ENCODE data around the gene FBXL19.
"Not testable (repeated sequence)": the region's sequence is repeated elsewhere in the genome, so short reads cannot be mapped to it uniquely, and the experiment has no call there.

Gene FBXL19

GRCh38 chr16:30922960-30923535, 324 bp upstream of the FBXL19 start:
- DNase-seq (ENCODE audit: low spot score) = peak; percentile 95

- peak; percentile 26 for DNase-seq (ENCODE audit: low spot score)
Measured at GRCh38 chr16:30924076-30924912, 922 bp downstream of the FBXL19 start.

GRCh38 chr16:30924913-30925631, 1.7 kb downstream of the FBXL19 start:
- no peak for DNase-seq (ENCODE audit: low spot score)

GRCh38 chr16:30925632-30925987, 2.2 kb downstream of the FBXL19 start:
- no peak for DNase-seq (ENCODE audit: low spot score)

DNA sequence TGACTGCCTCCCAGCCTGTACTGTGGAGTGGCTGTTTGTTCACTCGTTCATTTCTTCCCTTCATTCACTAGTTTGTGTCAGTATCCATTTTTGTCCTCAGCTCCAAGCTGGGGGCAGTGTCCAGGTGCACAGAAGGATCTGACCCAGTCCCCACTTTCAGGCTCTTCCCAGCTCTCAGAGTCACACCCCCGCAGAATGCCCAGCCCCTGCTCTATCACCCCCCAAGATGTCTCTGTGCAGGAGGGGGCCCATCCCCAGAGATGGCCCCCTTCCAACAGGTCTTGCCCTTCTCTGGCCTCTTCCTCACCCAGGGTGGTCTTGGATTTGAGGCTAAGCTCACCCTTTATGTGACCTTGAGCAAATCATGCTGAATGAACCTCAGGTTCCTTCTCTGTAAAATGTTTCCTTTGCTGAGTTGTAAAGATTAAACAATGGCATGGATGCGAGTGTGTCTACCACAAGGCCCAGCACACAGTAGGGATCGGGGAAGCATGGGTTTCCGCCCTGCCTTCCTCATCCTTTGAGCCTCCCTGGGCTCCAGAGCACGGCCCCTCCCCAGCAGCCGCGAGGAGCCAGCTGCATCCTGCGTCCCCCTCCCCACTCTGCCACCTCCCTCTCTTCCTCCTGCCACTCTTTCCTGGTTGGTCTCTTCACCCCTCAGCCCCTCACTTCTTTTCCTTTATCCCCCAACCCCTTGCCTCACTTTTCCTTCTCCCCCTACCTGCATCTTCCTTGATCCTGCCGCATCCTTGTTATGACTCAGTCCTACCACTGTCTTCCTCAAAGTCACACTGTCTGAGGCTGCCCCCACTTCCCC, 2.8 kb downstream of the FBXL19 start:
- no peak for DNase-seq (ENCODE audit: low spot score)

DNA sequence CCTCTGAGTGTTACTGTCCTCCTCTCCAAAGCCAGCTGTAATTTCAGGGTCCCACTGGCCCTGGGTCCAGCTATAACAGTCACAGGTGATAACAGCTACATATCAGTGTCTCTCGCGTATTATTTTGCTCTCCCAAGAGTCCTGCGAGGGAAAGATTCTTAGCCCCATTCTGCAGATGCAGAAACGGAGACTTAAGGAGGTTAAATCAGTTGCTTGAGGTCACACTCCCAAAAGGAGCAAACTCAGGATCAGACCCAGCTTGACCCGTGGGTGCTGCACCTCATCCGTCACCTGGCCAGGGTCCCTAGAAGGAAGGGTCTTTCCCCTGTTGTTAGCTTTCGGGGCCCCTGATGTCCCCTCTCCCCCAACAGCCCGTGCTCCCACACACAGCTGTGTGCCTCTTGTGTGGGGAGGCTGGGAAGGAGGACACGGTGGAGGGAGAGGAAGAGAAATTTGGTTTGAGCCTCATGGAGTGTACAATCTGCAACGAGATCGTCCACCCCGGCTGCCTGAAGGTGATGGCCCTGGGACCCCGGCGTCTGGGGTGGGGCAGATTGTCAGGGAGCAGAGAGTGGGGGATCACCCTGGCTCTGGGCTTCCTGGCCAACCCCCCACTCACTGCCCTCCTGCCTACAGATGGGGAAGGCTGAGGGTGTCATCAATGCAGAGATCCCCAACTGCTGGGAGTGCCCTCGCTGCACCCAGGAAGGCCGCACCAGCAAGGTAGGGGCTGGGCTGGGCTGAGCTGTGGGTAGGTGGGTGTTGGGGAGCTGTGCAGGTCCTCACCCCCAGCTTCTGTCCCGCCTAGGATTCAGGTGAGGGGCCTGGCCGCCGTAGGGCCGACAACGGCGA, 3.8 kb downstream of the FBXL19 start:
- DNase-seq (ENCODE audit: low spot score) = no peak

- DNase-seq (ENCODE audit: low spot score) = no peak
Measured at GRCh38 chr16:30927789-30928378, 4.5 kb downstream of the FBXL19 start.

DNA sequence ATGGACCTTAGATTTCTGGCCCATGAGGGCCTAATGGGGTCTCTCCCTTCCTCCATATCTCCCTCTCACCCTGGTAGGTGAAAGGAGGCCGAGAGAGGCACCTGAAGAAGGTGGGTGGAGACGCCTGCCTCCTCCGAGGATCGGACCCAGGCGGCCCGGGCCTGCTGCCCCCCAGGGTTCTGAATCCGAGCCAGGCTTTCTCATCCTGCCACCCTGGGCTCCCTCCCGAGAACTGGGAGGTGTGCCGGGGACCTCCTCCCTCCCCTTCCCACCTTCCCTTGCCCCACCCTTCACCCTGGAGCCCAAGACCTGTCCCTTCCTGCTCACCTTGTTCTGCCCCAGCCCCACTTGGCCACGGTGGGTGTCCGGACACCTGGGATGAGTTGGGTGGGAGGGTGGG, 5.0 kb downstream of the FBXL19 start:
- no peak for DNase-seq (ENCODE audit: low spot score)

- no peak for DNase-seq (ENCODE audit: low spot score)
Measured at GRCh38 chr16:30929167-30929566, 5.8 kb downstream of the FBXL19 start.

DNA sequence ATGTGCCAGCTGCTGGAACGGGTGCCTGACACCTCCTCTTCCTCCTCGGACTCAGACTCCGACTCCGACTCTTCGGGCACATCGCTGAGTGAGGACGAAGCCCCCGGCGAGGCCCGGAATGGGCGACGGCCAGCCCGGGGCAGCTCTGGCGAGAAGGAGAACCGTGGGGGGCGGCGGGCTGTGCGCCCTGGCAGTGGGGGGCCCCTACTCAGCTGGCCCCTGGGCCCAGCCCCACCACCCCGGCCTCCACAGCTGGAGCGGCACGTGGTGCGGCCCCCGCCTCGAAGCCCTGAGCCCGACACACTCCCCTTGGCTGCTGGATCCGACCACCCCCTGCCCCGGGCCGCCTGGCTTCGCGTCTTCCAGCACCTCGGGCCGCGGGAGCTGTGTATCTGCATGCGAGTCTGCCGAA, 6.8 kb downstream of the FBXL19 start:
- no peak for DNase-seq (ENCODE audit: low spot score)

- no peak for DNase-seq (ENCODE audit: low spot score)
Measured at GRCh38 chr16:30931068-30931650, 7.8 kb downstream of the FBXL19 start.

- no peak for DNase-seq (ENCODE audit: low spot score)
Measured at GRCh38 chr16:30934827-30935557, 11.6 kb downstream of the FBXL19 start.

DNA sequence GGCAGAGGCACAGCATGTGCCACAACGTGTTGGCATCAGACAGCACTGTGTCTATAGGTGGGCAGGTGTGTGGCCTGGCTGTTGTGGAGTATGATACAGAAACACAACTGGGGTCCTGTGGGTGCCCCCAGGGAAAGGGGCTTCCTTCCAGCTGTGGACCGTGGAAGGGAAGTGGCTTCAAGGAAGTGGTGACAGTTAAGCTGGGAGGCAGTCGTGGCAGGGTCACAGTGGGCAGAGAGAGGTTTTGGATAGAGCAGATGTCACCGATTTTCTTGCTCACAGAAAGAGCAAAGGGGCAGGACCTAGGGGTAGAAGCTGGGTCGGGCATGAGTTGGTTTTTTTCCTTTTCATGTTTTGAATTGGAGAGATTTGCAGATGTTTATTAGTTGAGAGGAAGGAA, 14.3 kb downstream of the FBXL19 start:
- DNase-seq (ENCODE audit: low spot score) = no peak

DNA sequence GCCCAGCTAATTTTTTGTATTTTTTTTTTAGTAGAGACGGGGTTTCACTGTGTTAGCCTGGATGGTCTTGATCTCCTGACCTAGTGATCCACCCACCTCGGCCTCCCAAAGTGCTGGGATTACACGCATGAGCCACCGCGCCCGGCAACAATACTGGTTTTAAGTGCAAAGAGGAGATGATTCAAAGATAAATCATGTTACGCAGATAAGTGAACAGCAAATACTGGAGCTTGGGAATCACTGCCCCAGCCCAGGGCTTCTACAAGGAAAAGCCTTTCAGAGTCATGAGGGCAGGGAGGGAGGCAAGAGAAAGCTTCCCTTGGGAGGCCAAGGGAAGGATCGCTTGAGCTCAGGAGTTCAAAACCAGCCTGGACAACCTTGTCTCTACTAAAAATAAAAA, 16.2 kb downstream of the FBXL19 start:
- not testable (repeated sequence) for DNase-seq (ENCODE audit: low spot score)

DNA sequence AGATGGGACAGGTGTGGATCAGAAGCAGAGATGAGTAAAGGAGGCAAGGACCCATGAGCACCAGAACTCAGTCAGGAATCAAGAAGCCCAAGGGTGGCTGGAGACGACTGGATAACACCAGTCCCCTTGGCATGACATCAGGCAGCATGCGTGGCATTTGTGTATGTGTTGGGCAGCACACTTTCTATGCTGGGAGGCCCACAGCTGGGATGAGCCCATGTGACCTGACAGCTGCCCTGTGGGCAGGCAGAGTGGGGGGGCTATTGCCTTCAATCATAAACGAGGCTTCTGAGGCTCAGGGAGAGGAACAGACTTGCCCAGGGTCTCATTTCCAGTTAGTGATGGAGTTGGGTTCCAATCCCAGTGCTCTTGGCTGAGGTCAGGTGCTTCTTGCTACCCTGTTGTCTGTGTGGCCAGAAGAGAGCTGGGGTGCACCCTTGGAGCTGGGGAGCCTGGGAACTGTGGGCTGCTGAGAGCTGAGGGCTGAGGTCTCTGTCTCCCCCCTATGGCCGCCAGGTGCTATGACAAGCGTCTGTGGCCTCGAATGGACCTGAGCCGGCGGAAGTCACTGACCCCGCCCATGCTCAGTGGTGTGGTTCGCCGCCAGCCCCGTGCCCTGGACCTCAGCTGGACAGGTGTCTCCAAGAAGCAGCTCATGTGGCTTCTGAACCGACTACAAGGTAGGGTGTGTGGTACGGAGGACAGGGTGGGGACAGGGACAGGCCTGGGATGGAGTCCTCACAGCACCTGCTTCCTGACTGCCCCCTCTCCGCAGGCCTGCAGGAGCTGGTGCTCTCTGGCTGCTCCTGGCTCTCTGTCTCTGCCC, 18.4 kb downstream of the FBXL19 start:
- DNase-seq (ENCODE audit: low spot score) = peak; percentile 88

- no peak for DNase-seq (ENCODE audit: low spot score)
Measured at GRCh38 chr16:30942426-30942806, 19.0 kb downstream of the FBXL19 start.

GRCh38 chr16:30944352-30944751, 21.0 kb downstream of the FBXL19 start:
- no peak for DNase-seq (ENCODE audit: low spot score)

- DNase-seq (ENCODE audit: low spot score) = no peak
Measured at GRCh38 chr16:30946671-30947540, 23.5 kb downstream of the FBXL19 start.

All from HuH-7.5 (cell line).